Esophagus squamous epithelium (tissue), 5 donors: ENCODE measurements around the gene CDKN1B. TPM values are rescaled to one million over a fixed set of nuclear protein-coding genes. Genes with fewer than 3 reads are reported as not detected.

ENCODE experiments used
- DNase-seq: peaks from one replicate; lab custom pipeline; 2025; lab: John Stamatoyannopoulos, UW
- H3K27ac ChIP-seq, 4 donors: fragments of 200-600 bp; sonication (generic); one replicate each; pipeline ENCODE4 v1.5.1; 2016 to 2019; ENCODE audit warnings: mild to moderate bottlenecking in 1 of 4
- H3K27me3 ChIP-seq, 4 donors: fragments of 200-600 bp; sonication (generic); 1 replicate in 3 of 4; 2 replicates in 1 of 4; pipeline versions ENCODE4 v1.5.1 to v1.6.0; 2017 to 2021; ENCODE audit warnings: antibody characterized with exemption in 1 of 4
- H3K36me3 ChIP-seq, 3 donors: fragments of 200-600 bp; sonication (generic); one replicate each; pipeline ENCODE4 v1.5.1; 2016 to 2019
- H3K4me1 ChIP-seq, 3 donors: fragments of 200-600 bp; sonication (generic); one replicate each; pipeline ENCODE4 v1.5.1; 2017 to 2019
- H3K4me3 ChIP-seq, 4 donors: fragments of 200-600 bp; sonication (generic); 1 replicate in 3 of 4; 2 replicates in 1 of 4; pipeline ENCODE4 v1.5.1; 2016 to 2019; ENCODE audit warnings: mild to moderate bottlenecking in 2 of 4, moderate library complexity in 1 of 4
- H3K9me3 ChIP-seq, 3 donors: fragments of 200-600 bp; sonication (generic); one replicate each; pipeline ENCODE4 v1.5.1; 2016 to 2019
- POLR2A ChIP-seq, 4 donors: fragments of 450-650 bp; IDR thresholded peaks; one replicate each; pipeline ENCODE4 v1.6.1; 2017; ENCODE audit warnings: antibody characterized with exemption in 4 of 4, mild to moderate bottlenecking in 4 of 4, moderate library complexity in 3 of 4
- WGBS, 2 donors: methylation state at CpG; one replicate each; pipeline ENCODE4 v1.1.5; 2018; 5-methylcytosine and 5-hydroxymethylcytosine counted together
- intact Hi-C: fragments of 100-400 bp; cut with DNase I; formaldehyde crosslinking; loops from one replicate; pipeline ENCODE4 v1.15.0; 2022
- total RNA-seq, 4 donors: library from RNA; depleted of rRNA; stranded (reverse); fragments of >200 nt; gene quantifications; one replicate each; pipeline ENCODE4 v1.1.0, GENCODE V29; 2016
- TF ChIP-seq, protein P1 (sequence below), 6 experiments: fragments of 450-650 bp in 4 of 6; fragments of 200-600 bp in 2 of 6; sonication (generic) in 2 of 6; IDR thresholded peaks; one replicate each; pipeline ENCODE4 v1.5.1; 2016 to 2019; ENCODE audit warnings: antibody characterized with exemption in 6 of 6, mild to moderate bottlenecking in 4 of 6, moderate library complexity in 4 of 6
- donor health status: DM: yes; HTN: yes; CAD: no.

The CDKN1B gene
- 10 to 100 TPM; 17.3 to 48.1 (median 30.5) TPM for total RNA-seq

DNA sequence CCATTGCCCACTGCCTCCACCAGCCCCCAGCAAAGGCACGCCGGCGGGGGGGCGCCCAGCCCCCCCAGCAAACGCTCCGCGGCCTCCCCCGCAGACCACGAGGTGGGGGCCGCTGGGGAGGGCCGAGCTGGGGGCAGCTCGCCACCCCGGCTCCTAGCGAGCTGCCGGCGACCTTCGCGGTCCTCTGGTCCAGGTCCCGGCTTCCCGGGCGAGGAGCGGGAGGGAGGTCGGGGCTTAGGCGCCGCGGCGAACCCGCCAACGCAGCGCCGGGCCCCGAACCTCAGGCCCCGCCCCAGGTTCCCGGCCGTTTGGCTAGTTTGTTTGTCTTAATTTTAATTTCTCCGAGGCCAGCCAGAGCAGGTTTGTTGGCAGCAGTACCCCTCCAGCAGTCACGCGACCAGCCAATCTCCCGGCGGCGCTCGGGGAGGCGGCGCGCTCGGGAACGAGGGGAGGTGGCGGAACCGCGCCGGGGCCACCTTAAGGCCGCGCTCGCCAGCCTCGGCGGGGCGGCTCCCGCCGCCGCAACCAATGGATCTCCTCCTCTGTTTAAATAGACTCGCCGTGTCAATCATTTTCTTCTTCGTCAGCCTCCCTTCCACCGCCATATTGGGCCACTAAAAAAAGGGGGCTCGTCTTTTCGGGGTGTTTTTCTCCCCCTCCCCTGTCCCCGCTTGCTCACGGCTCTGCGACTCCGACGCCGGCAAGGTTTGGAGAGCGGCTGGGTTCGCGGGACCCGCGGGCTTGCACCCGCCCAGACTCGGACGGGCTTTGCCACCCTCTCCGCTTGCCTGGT lies at the start of gene CDKN1B:
CDKN1B (plus strand) TSS at position 576 of the 793 bp plus-strand sequence. CDS start 472 bp downstream, outside the sequence.
- DNase-seq = peak; percentile 59
- Histone ChIP-seq H3K27me3 (no peaks in the 10 kb centered on the region), H3K36me3 (peaks cover 0 to 26% (median 0%) of the 10 kb centered on the region in 3 donors), H3K27ac (peak within 1 kb of the TSS; percentile 97 to 100 (median 98)), H3K4me3 (peak within 1 kb of the TSS; percentile 77 to 92 (median 86)), H3K4me1 (peaks cover 31 to 66% (median 45%) of the 10 kb centered on the region in 3 donors), H3K9me3 (no peaks in the 10 kb centered on the region)
- TF ChIP-seq, protein P1, sequence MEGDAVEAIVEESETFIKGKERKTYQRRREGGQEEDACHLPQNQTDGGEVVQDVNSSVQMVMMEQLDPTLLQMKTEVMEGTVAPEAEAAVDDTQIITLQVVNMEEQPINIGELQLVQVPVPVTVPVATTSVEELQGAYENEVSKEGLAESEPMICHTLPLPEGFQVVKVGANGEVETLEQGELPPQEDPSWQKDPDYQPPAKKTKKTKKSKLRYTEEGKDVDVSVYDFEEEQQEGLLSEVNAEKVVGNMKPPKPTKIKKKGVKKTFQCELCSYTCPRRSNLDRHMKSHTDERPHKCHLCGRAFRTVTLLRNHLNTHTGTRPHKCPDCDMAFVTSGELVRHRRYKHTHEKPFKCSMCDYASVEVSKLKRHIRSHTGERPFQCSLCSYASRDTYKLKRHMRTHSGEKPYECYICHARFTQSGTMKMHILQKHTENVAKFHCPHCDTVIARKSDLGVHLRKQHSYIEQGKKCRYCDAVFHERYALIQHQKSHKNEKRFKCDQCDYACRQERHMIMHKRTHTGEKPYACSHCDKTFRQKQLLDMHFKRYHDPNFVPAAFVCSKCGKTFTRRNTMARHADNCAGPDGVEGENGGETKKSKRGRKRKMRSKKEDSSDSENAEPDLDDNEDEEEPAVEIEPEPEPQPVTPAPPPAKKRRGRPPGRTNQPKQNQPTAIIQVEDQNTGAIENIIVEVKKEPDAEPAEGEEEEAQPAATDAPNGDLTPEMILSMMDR (IDR thresholded peaks at IDR 0.05) = peak in 1 of 6 experiments; percentile 4
- TF ChIP-seq POLR2A (IDR thresholded peaks at IDR 0.05) = peak in 3 of 4 donors; percentile 32 to 92 (median 90)
- 0% methylated on average over 1 to 18 of the region's 81 CpGs for WGBS, 2 donors
- intact Hi-C loops = no loop called here

DNA sequence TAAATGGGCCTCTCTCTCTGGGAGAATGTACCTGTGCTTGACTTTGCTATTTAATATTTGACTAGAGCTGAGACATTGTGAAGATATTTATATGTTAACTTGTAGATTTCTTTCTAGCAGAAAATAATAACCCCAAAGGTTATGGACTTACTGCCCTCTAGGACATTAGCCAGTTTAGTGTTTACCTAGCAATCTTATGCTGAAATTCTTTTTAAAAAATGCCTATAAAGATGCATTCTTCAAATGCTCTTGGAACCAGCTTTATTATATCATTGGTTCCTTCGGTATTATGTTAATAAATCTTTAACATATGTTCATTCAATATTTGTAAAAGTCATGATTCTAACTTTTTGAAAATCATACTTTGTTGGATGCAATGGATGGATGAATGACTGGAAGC lies 49.2 kb upstream of the CDKN1B start:
- Histone ChIP-seq H3K4me3 (no peak overlapping the region), H3K4me1 (no peaks in the 10 kb centered on the region), H3K27me3 (no peaks in the 10 kb centered on the region), H3K36me3 (no peaks in the 10 kb centered on the region), H3K27ac (no peak overlapping the region), H3K9me3 (no peaks in the 10 kb centered on the region)
- no peak for DNase-seq
- intact Hi-C loops = no loop called here
- no peak for TF ChIP-seq POLR2A (IDR thresholded peaks at IDR 0.05)
- TF ChIP-seq, protein P1 (IDR thresholded peaks at IDR 0.05) = no peak
- 93 to 94% methylated on average over 1 of the region's 1 CpG for WGBS, 2 donors

DNA sequence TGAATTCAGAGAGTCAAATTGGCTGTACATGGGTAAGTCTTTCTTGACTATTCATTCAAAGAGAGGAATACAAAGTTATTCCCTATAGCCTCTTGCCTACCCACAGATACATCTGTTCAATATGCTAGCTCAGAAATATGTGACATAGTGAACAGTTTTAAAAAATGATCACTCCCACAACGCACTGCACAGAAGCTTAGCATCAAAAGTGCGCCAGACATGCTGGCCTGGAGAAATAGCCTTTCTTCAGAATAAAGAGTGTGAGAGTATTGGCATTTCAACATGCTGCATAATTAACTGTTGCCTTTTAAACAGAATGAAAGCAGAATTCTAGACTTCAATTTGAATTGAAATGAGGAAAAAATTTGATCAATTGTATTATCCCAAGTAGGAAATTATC lies 48.1 kb upstream of the CDKN1B start:
- no peaks in the 10 kb centered on the region for H3K4me1 ChIP-seq
- no peaks in the 10 kb centered on the region for H3K9me3 ChIP-seq
- intact Hi-C loops = no loop called here
- no peak overlapping the region for H3K4me3 ChIP-seq
- H3K27ac ChIP-seq = no peak overlapping the region
- DNase-seq = no peak
- no peaks in the 10 kb centered on the region for H3K27me3 ChIP-seq
- WGBS, 2 donors = 92 to 93% methylated on average over 2 of the region's 2 CpGs
- no peak for TF ChIP-seq POLR2A (IDR thresholded peaks at IDR 0.05)
- TF ChIP-seq, protein P1 (IDR thresholded peaks at IDR 0.05) = no peak
- no peaks in the 10 kb centered on the region for H3K36me3 ChIP-seq

DNA sequence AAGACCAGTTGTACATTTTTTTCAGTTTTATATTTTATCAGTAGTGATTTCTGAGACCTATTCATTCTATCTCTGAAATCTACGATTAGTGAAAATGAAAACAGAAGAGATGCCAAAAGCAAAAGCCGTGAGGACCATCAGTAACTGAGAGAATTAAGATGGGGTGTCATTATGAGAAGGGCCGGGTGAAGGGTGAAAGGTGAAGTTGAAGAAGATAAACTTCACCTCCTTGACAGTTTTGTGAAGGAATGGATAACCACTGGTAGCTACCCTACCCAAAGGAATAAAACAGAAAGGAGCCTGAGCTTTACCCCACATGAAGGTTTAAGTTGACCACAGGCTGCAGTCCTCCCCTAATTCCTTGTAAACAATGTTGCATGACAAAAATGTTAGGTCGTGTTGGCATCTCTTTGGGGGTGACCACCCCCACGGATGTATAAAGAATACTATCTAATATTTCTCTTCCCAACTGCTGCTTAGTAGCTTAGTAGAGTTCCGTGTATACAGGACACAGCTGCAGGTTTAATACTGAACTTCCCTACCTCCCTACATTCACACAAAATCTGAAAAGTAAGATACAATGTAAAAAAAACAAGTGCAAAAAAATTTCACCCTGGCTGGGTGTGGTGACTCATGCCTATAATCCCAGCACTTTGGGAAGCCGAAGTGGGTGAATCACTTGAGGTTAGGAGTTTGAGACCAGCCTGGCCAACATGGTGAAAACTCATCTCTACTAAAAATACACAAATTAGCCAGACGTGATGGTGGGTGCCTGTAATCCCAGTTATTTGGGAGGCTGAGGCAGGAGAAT lies 45.1 kb upstream of the CDKN1B start:
- no peak overlapping the region for H3K27ac ChIP-seq
- H3K4me3 ChIP-seq = no peak overlapping the region
- no peaks in the 10 kb centered on the region for H3K9me3 ChIP-seq
- no peaks in the 10 kb centered on the region for H3K36me3 ChIP-seq
- intact Hi-C loops = no loop called here
- DNase-seq = no peak
- no peak for TF ChIP-seq POLR2A (IDR thresholded peaks at IDR 0.05)
- TF ChIP-seq, protein P1 (IDR thresholded peaks at IDR 0.05) = no peak
- WGBS, 2 donors = 56 to 68% methylated on average over 8 of the region's 8 CpGs
- H3K4me1 ChIP-seq = no peaks in the 10 kb centered on the region
- H3K27me3 ChIP-seq = no peaks in the 10 kb centered on the region

DNA sequence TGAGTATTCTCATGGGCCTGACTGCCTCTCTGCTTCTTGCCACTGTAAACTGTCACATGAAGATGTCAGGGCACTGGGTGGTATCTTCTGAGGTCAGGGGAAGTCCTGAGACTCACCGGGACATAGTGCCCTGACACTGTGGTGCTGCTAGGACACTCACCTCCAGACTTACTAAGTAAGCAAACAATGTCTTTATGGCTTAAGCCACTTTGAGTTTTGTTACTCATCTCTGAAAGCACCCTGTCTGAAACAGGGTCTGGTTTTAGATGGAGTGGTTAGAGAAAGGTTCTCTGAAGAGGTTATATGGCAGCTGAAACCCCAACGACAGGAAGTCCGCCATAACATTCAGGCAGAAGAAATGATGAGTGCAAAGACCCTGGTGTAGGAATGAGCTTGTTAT lies 43.9 kb upstream of the CDKN1B start:
- H3K27ac ChIP-seq = no peak overlapping the region
- H3K4me1 ChIP-seq = no peaks in the 10 kb centered on the region
- TF ChIP-seq, protein P1 (IDR thresholded peaks at IDR 0.05) = no peak
- no peak for TF ChIP-seq POLR2A (IDR thresholded peaks at IDR 0.05)
- WGBS, 2 donors = 81 to 83% methylated on average over 3 of the region's 3 CpGs
- intact Hi-C loops = no loop called here
- no peaks in the 10 kb centered on the region for H3K27me3 ChIP-seq
- H3K9me3 ChIP-seq = no peaks in the 10 kb centered on the region
- no peaks in the 10 kb centered on the region for H3K36me3 ChIP-seq
- no peak for DNase-seq
- no peak overlapping the region for H3K4me3 ChIP-seq
